ENCODE data around the gene PROZ. TPM values are rescaled to one million over a fixed set of nuclear protein-coding genes. Genes with fewer than 3 reads are reported as not detected.

The PROZ gene
- total and polyA plus RNA-seq, 2 donors (not counting 1 experiment from before 2014, with no cell fraction given), result not detected

GRCh38 chr13:113157206-113157928 lies 1.1 kb upstream of the PROZ start:
- Histone ChIP-seq H3K4me2 (ENCODE audit: extremely low read depth, insufficient read depth, low read length) (no peak overlapping the region), H4K20me1 (ENCODE audit: control insufficient read depth, extremely low read depth, insufficient read depth, low read length) (no peaks in the 10 kb centered on the region), H3K36me3 (ENCODE audit: control insufficient read depth, insufficient read depth, low read length) (no peaks in the 10 kb centered on the region), H3K4me3 (replicated peaks in 1 of 4; ENCODE audit: control extremely low read depth in 1 of 4, insufficient read depth in 1 of 4, low read depth in 3 of 4, low read length in 4 of 4) (no peak overlapping the region), H3K4me1 (ENCODE audit: control insufficient read depth, extremely low read depth, insufficient read depth, low read length) (peaks cover 8% of the 10 kb centered on the region), H3K27ac (ENCODE audit: insufficient read depth, low read length) (no peak overlapping the region), H3K9ac (ENCODE audit: insufficient read depth, low read length) (no peak overlapping the region), H2AFZ (ENCODE audit: low read length) (peak overlapping the region; percentile 14), H3K79me2 (ENCODE audit: control insufficient read depth, insufficient read depth, low read length) (no peaks in the 10 kb centered on the region), H3K27me3 (ENCODE audit: control insufficient read depth, insufficient read depth, low read length) (no peaks in the 10 kb centered on the region), H3K9me3 (ENCODE audit: control insufficient read depth, insufficient read depth, low read depth, low read length) (no peaks in the 10 kb centered on the region)
- no peak for TF ChIP-seq EZH2 (IDR thresholded peaks at IDR 0.05; ENCODE audit: low read length, missing control alignments)
- TF ChIP-seq CTCF (conservative IDR thresholded peaks at IDR 0.05 in 1 of 2, IDR thresholded peaks at IDR 0.05 in 1 of 2; ENCODE audit: low read depth in 1 of 2, low read length in 2 of 2), result no peak
- no peak for DNase-seq (ENCODE audit: low read depth in 2 of 2)

- no peak overlapping the region for H3K27ac ChIP-seq (ENCODE audit: insufficient read depth, low read length)
- peaks cover 3% of the 10 kb centered on the region for H3K4me1 ChIP-seq (ENCODE audit: control insufficient read depth, extremely low read depth, insufficient read depth, low read length)
- TF ChIP-seq CTCF (conservative IDR thresholded peaks at IDR 0.05 in 1 of 2, IDR thresholded peaks at IDR 0.05 in 1 of 2; ENCODE audit: low read depth in 1 of 2, low read length in 2 of 2), result no peak
- no peak for TF ChIP-seq EZH2 (IDR thresholded peaks at IDR 0.05; ENCODE audit: low read length, missing control alignments)
- H3K79me2 ChIP-seq (ENCODE audit: control insufficient read depth, insufficient read depth, low read length), result no peaks in the 10 kb centered on the region
- H3K4me2 ChIP-seq (ENCODE audit: extremely low read depth, insufficient read depth, low read length), result no peak overlapping the region
- no peaks in the 10 kb centered on the region for H4K20me1 ChIP-seq (ENCODE audit: control insufficient read depth, extremely low read depth, insufficient read depth, low read length)
- no peak for DNase-seq (ENCODE audit: low read depth in 2 of 2)
- H3K36me3 ChIP-seq (ENCODE audit: control insufficient read depth, insufficient read depth, low read length), result no peaks in the 10 kb centered on the region
- H3K27me3 ChIP-seq (ENCODE audit: control insufficient read depth, insufficient read depth, low read length), result no peaks in the 10 kb centered on the region
- no peak overlapping the region for H2AFZ ChIP-seq (ENCODE audit: low read length)
- no peak overlapping the region for H3K4me3 ChIP-seq (replicated peaks in 1 of 4; ENCODE audit: control extremely low read depth in 1 of 4, insufficient read depth in 1 of 4, low read depth in 3 of 4, low read length in 4 of 4)
- H3K9me3 ChIP-seq (ENCODE audit: control insufficient read depth, insufficient read depth, low read depth, low read length), result no peaks in the 10 kb centered on the region
- H3K9ac ChIP-seq (ENCODE audit: insufficient read depth, low read length), result no peak overlapping the region
Measured at GRCh38 chr13:113158946-113159345, 498 bp downstream of the PROZ start.

- H3K4me3 ChIP-seq (replicated peaks in 1 of 4; ENCODE audit: control extremely low read depth in 1 of 4, insufficient read depth in 1 of 4, low read depth in 3 of 4, low read length in 4 of 4), result no peak overlapping the region
- no peak overlapping the region for H3K9ac ChIP-seq (ENCODE audit: insufficient read depth, low read length)
- H3K4me1 ChIP-seq (ENCODE audit: control insufficient read depth, extremely low read depth, insufficient read depth, low read length), result peaks cover 2% of the 10 kb centered on the region
- H3K4me2 ChIP-seq (ENCODE audit: extremely low read depth, insufficient read depth, low read length), result no peak overlapping the region
- no peaks in the 10 kb centered on the region for H4K20me1 ChIP-seq (ENCODE audit: control insufficient read depth, extremely low read depth, insufficient read depth, low read length)
- TF ChIP-seq CTCF (conservative IDR thresholded peaks at IDR 0.05 in 1 of 2, IDR thresholded peaks at IDR 0.05 in 1 of 2; ENCODE audit: low read depth in 1 of 2, low read length in 2 of 2) (no peak), EZH2 (IDR thresholded peaks at IDR 0.05; ENCODE audit: low read length, missing control alignments) (no peak)
- H3K79me2 ChIP-seq (ENCODE audit: control insufficient read depth, insufficient read depth, low read length), result no peaks in the 10 kb centered on the region
- H3K9me3 ChIP-seq (ENCODE audit: control insufficient read depth, insufficient read depth, low read depth, low read length), result no peaks in the 10 kb centered on the region
- no peak for DNase-seq (ENCODE audit: low read depth in 2 of 2)
- no peaks in the 10 kb centered on the region for H3K27me3 ChIP-seq (ENCODE audit: control insufficient read depth, insufficient read depth, low read length)
- H3K36me3 ChIP-seq (ENCODE audit: control insufficient read depth, insufficient read depth, low read length), result no peaks in the 10 kb centered on the region
- no peak overlapping the region for H2AFZ ChIP-seq (ENCODE audit: low read length)
- no peak overlapping the region for H3K27ac ChIP-seq (ENCODE audit: insufficient read depth, low read length)
Measured at GRCh38 chr13:113159701-113160100, 1.3 kb downstream of the PROZ start.
